GM12873 (cell line): Measurements from ENCODE around the gene SCAP.

Experiments used
- TF ChIP-seq, protein P1 (sequence below): IDR thresholded peaks from 2 replicates; pipeline ENCODE4 v1.5.1; 2012; ENCODE audit warnings: low read depth, mild to moderate bottlenecking, moderate library complexity, low read length, control low read depth; ENCODE audit not compliant: insufficient read depth; ENCODE audit errors: missing control alignments

Gene SCAP

DNA sequence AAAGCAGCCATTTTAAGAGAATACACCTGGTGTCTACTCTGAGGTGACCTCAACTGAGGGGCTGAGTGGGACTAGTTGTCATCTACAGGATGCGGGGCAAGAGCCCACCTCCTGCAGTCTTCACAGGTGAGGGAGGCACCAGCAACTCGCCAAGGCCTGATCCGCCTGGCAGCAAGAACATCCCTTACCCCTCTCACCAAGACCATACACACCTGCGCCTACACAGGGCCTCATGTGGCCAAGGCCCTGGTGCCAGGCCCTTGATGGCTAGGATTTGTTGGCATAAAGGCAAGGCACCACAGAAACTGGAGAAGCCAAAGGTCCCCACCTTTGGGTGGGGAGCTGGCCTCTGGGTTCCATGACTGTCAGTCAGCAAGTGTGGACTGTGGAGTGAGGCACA is 19.4 kb upstream of the SCAP start:
- TF ChIP-seq, protein P1, sequence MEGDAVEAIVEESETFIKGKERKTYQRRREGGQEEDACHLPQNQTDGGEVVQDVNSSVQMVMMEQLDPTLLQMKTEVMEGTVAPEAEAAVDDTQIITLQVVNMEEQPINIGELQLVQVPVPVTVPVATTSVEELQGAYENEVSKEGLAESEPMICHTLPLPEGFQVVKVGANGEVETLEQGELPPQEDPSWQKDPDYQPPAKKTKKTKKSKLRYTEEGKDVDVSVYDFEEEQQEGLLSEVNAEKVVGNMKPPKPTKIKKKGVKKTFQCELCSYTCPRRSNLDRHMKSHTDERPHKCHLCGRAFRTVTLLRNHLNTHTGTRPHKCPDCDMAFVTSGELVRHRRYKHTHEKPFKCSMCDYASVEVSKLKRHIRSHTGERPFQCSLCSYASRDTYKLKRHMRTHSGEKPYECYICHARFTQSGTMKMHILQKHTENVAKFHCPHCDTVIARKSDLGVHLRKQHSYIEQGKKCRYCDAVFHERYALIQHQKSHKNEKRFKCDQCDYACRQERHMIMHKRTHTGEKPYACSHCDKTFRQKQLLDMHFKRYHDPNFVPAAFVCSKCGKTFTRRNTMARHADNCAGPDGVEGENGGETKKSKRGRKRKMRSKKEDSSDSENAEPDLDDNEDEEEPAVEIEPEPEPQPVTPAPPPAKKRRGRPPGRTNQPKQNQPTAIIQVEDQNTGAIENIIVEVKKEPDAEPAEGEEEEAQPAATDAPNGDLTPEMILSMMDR = no peak

DNA sequence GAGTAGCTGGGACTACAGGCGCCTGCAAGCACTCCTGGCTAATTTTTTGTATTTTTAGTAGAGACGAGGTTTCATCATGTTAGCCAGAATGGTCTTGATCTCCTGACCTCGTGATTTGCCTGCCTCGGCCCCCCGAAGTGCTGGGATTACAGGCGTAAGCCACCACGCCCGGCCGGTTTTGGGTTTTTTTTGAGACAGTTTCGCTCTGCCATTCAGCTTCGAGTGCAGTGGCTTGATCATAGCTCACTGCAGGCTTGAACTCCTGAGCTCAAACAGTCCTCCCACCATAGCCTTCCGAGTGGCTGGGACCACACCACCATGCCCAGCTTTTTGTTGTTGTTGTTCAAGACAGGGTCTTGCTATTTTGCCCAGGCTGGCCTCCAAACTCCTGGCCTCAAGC is 16.0 kb upstream of the SCAP start:
- TF ChIP-seq, protein P1 = no peak

- TF ChIP-seq, protein P1 = no peak
Observed at GRCh38 chr3:47491186-47491585, 15.4 kb upstream of the SCAP start.

DNA sequence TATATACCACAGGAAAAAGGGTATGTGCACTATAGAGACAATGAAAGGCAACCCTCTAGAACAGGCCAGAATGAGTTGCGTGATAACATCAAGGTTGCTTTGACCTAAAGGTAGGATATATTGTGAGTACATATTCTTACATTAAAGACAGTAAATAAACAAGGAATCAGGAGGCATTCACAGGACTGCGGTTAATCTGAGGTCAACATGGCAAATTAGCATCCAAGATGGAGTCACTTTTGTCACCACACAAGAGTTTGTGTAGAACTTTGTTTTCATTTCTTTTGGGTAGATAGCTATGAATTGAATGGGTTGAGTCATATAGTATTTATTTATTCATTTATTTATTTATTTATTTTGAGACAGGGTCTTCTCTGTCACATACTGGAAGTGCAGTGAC is 11.5 kb upstream of the SCAP start:
- TF ChIP-seq, protein P1 = no peak

- TF ChIP-seq, protein P1 = no peak
Observed at GRCh38 chr3:47485812-47486211, 10.1 kb upstream of the SCAP start.

GRCh38 chr3:47482366-47482765 is 6.6 kb upstream of the SCAP start:
- TF ChIP-seq, protein P1 = no peak

DNA sequence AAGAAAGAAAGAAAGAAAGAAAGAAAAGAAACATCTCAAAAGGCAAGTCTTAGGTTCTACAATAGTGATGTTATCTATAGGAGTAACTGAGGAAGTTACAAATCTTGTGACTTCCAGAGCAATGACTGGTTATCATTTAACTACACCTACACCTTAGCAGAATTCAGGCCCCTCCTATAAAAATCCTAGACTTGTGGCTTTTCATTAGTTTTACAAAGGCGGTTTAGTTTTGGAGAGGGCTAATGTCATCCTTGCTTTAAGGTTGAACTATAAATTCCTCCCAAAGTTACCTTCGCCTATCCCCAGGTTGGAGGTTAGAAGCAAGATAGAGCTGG is 4.1 kb upstream of the SCAP start:
- TF ChIP-seq, protein P1 = no peak

- TF ChIP-seq, protein P1 = no peak
Observed at GRCh38 chr3:47478022-47478421, 2.3 kb upstream of the SCAP start.
